Measurements from ENCODE around the gene ELN.

ELN gene

GRCh38 chr7:74061840-74062539 is 34.0 kb downstream of the ELN start:
- peak; percentile 56 for DNase-seq (ENCODE audit: low read depth)

- no peak for DNase-seq (ENCODE audit: low read depth)
Measured at GRCh38 chr7:74063223-74063641, 35.3 kb downstream of the ELN start.

DNA sequence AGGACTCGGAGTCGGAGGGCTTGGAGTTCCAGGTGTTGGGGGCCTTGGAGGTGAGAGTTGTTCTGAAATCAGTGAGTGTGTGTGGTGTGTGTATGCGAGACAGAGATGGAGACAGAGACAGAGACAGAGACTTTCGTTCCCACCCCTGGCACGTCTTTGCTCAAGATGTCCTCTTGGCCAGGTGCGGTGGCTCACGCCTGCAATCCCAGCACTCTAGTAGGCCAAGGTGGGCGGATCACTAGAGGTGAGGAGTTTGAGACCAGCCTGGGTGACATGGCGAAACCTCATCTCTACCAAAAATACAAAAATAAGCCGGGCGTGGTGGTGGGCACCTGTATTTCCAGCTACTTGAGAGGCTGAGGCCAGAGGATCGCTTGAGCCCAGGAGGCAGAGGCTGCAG is 35.7 kb downstream of the ELN start:
- DNase-seq (ENCODE audit: low read depth): no peak

DNA sequence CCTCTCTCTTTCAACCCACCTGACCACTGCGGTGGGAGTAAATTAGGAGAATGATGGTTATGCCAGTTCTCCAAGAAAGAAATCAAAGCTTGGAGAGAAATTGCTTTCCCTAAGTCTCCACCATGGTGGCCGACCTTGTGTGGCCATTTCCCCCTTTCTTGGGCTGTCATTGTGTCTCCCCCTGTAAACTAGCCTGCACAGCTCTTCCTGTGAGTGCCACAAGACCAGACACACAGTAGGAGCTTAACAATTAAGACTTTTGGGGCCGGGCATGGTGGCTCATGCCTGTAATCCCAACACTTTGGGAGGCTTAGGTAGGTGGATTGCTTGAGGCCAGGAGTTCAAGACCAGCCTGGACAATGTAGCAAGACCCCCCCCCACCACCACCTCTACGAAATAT is 36.7 kb downstream of the ELN start:
- DNase-seq (ENCODE audit: low read depth): no peak

DNA sequence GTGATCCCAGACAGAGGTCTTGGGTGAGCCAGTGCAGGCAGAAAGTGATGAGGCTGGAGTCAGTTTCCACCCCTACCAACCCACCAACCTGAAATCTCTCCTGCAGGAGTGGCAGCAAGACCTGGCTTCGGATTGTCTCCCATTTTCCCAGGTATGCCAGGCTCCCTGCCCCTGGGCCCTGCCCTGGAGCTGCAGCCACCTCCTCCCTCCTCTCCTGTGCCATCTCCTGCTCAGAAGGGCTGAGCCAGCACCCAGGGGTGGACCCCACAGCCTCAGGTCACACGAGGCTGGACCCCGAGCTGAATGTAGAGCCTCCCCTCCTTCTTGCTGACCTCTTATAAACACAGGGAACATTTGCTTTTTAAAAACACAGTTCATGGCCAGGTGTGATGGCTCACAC is 38.7 kb downstream of the ELN start:
- DNase-seq (ENCODE audit: low read depth): no peak

GRCh38 chr7:74068378-74069085 is 40.6 kb downstream of the ELN start:
- no peak for DNase-seq (ENCODE audit: low read depth)

GRCh38 chr7:74069086-74069541 is 41.1 kb downstream of the ELN start:
- DNase-seq (ENCODE audit: low read depth): no peak

GRCh38 chr7:74069790-74070618 is 42.0 kb downstream of the ELN start:
- DNase-seq (ENCODE audit: low read depth): no peak

GRCh38 chr7:74070619-74070921 is 42.6 kb downstream of the ELN start:
- DNase-seq (ENCODE audit: low read depth): no peak

DNA sequence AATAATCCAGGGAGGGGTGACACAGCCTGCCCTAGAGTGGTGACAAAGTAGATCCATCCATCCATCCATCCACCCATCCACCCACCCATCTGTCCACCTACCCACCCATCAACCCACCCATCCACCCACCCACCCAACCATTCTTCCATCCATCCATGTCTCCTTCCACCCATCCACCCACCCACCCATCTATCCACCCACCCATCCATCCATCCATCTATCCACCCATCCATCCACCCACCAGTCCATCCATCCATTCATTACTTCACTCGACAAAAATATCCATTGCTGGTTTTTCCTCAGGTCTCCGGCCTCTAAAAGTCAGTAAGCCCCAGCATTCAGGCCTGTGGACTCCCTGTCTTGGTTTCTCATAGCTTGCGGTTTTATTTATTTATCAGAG is 43.1 kb downstream of the ELN start:
- no peak for DNase-seq (ENCODE audit: low read depth)

DNA sequence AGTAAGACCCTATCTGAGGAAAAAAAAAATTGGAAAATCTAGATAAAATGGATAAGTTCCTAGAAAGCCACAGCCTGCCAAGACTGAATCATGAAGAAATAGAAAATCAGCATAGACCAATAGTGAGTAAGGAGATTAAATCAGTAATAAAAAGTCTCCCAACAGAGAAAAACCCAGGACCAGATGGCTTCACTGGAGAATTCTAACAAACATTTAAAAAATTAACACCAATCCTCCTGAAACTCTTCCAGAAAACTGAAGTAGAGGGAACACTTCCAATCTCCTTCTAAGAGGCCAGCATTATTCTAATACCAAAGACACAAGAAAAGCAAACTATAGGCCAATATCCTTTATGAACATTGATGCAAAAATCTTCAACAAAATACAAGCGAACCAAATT is 46.8 kb downstream of the ELN start:
- no peak for DNase-seq (ENCODE audit: low read depth)

- no peak for DNase-seq (ENCODE audit: low read depth)
Measured at GRCh38 chr7:74078461-74078860, 50.5 kb downstream of the ELN start.

GRCh38 chr7:74082770-74083116 is 54.8 kb downstream of the ELN start:
- no peak for DNase-seq (ENCODE audit: low read depth)

DNA sequence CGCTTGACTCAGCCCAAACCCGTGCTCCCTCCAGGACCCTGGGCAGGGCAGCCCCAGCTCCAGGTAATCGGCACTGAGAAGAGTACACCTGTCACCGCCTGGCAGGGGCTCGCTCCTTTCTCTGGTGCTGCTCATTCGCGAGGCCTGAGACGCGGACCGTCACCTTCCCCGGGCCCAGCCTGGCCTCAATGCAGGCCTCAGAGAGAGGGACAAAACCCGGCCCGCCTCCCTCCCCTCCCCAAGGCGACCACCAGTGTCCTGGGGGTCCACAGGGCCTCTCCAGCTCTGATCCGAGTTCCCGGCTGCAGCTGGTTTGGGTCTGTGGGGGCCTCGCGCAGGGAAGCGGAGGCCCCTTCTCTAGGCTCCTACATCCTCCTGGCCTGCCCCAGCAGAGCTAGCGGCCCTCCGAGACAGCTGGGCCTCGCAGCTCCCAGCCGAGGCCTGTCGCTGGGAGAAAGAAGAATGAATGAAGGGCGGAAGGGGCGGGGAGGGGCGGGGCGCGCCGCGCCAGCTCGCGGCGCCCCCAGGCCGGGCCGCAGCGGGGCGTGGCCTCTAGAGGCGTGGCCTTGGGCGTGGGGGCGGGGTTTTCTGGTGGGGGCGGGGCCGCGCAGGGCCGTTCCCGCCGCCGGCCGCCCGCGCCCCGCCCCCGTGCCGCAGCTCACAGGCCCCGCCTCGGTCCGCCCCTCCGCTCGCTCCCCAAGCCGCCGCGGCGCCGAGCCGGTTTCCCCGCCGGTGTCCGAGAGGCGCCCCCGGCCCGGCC is 55.3 kb downstream of the ELN start, which contains the start of gene LIMK1:
TSS of gene LIMK1 (plus strand) at position 688 of the 760 bp plus-strand sequence. CDS start 187 bp downstream, outside the sequence.
- DNase-seq (ENCODE audit: low read depth): peak; percentile 70

DNA sequence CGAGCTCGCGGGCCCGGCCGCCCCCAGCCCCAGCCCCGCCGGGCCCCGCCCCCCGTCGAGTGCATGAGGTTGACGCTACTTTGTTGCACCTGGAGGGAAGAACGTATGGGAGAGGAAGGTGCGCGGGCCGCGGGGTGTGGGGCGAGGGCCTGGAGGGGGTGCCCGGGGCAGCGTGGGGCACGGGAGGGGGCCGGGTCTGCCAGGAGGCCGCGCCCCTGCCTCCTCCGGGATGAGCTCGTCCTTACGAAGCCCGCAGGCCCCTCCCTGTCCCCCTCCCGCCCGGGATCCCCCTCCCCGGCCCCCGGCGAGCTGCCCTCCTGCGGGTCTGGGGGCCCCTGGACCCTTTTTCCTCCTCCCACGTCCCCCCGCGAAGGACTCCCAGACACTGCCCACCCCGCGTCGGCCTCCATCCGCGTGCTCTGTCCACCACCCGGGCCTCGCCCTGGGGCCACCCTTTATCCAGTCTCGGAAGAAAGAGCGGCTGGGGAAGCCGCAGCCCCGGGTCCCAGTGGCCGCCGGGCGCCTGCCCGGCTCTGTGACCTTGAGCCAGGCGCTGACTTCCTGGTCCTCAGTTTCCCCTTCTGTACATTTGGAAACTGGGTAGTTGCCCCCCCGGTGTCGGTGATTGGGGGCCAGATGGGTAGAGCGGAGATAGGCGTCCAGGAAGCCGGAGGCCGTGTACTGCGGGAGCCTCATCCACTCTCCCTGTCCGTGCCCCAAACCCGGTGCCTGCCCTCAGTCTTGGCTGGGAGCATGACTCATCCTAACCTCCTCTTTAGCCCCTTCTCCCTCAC is 56.2 kb downstream of the ELN start:
- no peak for DNase-seq (ENCODE audit: low read depth)

GRCh38 chr7:74084722-74085578 is 57.0 kb downstream of the ELN start:
- no peak for DNase-seq (ENCODE audit: low read depth)

DNA sequence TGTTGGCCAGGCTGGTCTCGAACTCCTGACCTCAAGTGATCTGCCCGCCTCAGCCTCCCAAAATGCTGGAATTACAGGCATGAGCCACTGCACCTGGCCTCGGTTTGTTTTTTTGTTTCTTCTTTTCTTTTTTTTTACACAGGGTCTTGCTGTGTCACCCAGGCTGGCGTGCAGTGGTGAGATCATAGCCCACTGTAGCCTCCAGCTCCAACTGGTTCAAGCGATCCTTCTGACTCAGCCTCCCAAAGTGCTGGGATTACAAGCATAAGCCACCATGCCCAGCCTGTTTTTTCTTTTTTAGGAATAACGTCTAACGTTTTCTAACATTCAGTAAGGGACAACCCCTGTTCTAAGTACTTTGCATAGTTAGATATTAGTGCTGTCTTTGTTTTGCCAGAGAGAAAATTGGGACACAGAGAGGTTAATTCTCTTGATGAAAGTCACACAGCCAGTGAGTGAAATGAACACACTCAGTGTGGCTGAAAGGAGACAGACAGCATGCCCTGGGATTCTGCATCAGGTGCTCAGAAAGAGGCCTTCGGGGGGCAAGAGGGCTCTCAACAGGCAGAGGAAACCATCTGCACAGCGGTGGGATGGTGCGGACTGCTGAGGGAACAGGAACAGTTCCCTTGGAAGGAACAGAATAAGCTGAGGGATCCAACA is 59.9 kb downstream of the ELN start:
- no peak for DNase-seq (ENCODE audit: low read depth)

DNA sequence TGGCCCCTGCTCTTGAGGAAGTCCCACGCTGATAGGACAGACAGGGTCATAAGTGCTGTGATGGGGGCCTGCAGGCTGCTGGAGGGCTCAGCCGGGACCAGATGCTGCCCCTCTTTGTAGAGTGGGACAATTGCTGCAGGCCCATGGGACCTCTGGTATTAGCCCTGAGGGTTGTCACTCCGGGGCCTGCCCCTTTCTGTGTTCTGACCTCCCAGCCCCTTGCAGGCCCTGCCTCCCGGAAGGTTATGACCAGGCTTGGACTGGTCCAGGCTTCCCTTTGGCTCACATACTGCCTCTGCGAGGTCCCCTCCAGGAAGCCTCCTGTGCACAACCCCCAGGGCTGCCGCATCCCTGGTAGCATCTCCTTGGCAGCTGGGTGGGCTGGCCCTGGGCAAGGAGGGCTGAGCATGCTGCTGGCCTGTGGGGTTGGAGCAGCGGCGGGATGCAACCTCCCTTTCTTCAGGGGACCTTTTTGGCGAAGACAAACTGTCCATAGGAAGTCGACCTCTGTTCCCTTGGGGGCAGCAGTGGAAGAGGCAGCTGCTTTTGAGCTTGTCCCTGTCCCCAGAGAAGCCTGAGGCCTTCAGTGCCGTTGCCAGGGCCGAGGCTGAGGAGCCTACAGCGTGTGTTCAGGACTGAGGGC is 64.5 kb downstream of the ELN start:
- DNase-seq (ENCODE audit: low read depth): no peak

DNA sequence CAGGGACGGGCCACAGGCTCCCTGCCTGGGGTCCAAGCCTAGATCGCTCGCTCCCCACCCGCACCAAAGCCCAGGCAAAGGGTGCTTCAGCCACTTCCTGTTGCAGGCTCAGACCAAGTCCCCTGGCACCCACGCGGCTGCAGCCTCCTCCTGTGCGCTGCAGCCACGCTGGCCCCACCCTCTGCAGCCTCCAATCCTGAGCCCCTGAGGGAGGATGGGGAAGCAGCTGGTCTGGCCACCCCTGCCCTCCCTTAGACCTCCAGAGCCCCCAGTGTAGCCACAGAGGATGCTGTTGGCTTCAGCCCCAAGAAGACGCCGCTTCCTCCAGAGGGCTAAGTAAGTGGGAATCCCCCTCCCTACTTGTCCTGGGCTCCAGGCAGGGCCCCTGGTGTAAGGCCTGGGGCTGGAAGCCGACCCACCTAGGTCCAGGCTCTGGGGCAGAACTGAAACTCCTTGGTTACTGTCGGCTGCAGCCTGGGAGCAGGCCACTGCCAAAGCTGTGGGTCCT is 65.0 kb downstream of the ELN start:
- DNase-seq (ENCODE audit: low read depth): no peak

Measured in stimulated activated CD8-positive, alpha-beta memory T cell treated with anti-CD3 and anti-CD28 coated beads, Interleukin-4, amount 100 ng/mL, for 24 hours (primary cell).